Heart left ventricle (tissue), 13 donors: ENCODE measurements around the gene AGPAT4.

Experiments used
- POLR2A ChIP-seq, 2 donors: fragments of 450-650 bp; IDR thresholded peaks; one replicate each; pipeline ENCODE4 v1.6.1; 2017; ENCODE audit warnings: antibody characterized with exemption in 2 of 2, mild to moderate bottlenecking in 2 of 2, moderate library complexity in 2 of 2
- TF ChIP-seq, protein P1 (sequence below), 12 donors: fragments of 200-600 bp; sonication (generic) in 4 of 12; IDR thresholded peaks; one replicate each; pipeline versions ENCODE4 v1.5.0 to v1.8.0; 2018 to 2022; ENCODE audit warnings: antibody characterized with exemption in 12 of 12, mild to moderate bottlenecking in 5 of 12
- donor health status: ischemic (EF 13 %, LVEDD 7.1; RV severe dilation, severe dysfunction).
- donor health status: DM: no; HTN: yes; CAD: no.
- donor health status: DM: no; HTN: no; CAD: no.
- donor health status: ischemic (EF 25% LVEDD 6.9; RV normal size, moderate dysfunction).
- donor health status: ischemic (EF 25% LVEDD 5.7; RV mildly dilated, moderate dysfunction).
- donor health status: ischemic (EF 35%, LVEDD 5.7; RV mildly dilated, moderate dysfunction).
- donor health status: nonischemic (EF 11% LVEDD 7.7; RV severe dilation, severe dysfunction).
- donor health status: DM: yes; HTN: yes; CAD: no.
- donor health status: PGD.
- donor health status: ischemic (EF 29% LVEDD 5.4; RV normal size, mild dysfunction).
- donor health status: nonischemic (EF 23%, LVEDD 6.1; RV moderate dilation, normal function).

DNA sequence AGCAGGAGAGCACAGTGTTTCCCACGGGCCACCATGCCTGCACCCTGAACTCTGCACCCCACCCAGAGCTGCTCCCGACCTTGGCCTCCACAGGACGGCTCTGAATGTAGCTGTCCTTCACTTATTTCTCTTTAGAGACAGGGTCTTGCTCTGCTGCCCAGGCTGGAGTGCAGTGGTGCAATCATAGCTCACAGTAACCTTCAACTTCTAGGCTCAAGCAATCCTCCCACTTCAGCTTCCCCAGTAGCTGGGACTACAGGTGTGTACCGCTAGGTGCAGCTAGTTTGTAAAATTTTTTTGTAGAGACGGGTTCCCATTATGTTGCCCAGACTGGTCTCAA lies 130.9 kb downstream of the AGPAT4 start:
- TF ChIP-seq, protein P1, sequence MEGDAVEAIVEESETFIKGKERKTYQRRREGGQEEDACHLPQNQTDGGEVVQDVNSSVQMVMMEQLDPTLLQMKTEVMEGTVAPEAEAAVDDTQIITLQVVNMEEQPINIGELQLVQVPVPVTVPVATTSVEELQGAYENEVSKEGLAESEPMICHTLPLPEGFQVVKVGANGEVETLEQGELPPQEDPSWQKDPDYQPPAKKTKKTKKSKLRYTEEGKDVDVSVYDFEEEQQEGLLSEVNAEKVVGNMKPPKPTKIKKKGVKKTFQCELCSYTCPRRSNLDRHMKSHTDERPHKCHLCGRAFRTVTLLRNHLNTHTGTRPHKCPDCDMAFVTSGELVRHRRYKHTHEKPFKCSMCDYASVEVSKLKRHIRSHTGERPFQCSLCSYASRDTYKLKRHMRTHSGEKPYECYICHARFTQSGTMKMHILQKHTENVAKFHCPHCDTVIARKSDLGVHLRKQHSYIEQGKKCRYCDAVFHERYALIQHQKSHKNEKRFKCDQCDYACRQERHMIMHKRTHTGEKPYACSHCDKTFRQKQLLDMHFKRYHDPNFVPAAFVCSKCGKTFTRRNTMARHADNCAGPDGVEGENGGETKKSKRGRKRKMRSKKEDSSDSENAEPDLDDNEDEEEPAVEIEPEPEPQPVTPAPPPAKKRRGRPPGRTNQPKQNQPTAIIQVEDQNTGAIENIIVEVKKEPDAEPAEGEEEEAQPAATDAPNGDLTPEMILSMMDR (IDR thresholded peaks at IDR 0.05) = no peak
- no peak for TF ChIP-seq POLR2A (IDR thresholded peaks at IDR 0.05)
